IMR-90 (cell line): ENCODE data around the gene TRIM24. TPM values are rescaled to one million over a fixed set of nuclear protein-coding genes. Genes with fewer than 3 reads are reported as not detected.

Source experiments
- ATAC-seq: fragments of 200-7000 bp; cut with Tn5 transposase; 2 replicates; pipeline ENCODE4 v1.9.1; 2020; ENCODE audit warnings: low read depth, mild to moderate bottlenecking, moderate library complexity
- BruUV-seq: library from RNA; stranded (reverse); fragments of 400-500 nt; replicated peaks from 2 replicates; lab custom pipeline; 2021; lab: Mats Ljungman, UMichigan
- CTCF ChIA-PET: fragments of 300-600 bp; formaldehyde crosslinking; extraction: SDS; loops from one replicate; lab custom pipeline; 2021; ENCODE audit warnings: antibody characterized with exemption; lab: Yijun Ruan, JAX
- POLR2A ChIA-PET: fragments of 300-600 bp; sonication (Branson Sonifier 250); formaldehyde crosslinking; loops from one replicate; lab custom pipeline; 2022; ENCODE audit warnings: antibody characterized with exemption; ENCODE audit not compliant: unreplicated experiment; lab: Charles Lee
- DNase-seq: peaks from one replicate; pipeline ENCODE4 v3.0.0; 2013
- H2AFZ ChIP-seq: replicated peaks from 2 replicates; pipeline ENCODE3; 2013; ENCODE audit warnings: low read length, mild to moderate bottlenecking; ENCODE audit not compliant: poor library complexity
- H2AK5ac ChIP-seq: 2 replicates; pipeline ENCODE4 v1.6.1; 2013; ENCODE audit warnings: low read depth, low read length, inconsistent platforms
- H2AK9ac ChIP-seq: replicated peaks from 2 replicates; pipeline ENCODE3; 2013; ENCODE audit warnings: mild to moderate bottlenecking, low read depth, low read length, moderate library complexity; ENCODE audit not compliant: poor library complexity
- H2BK120ac ChIP-seq: 2 replicates; pipeline ENCODE4 v1.6.1; 2013; ENCODE audit warnings: low read depth, low read length, inconsistent platforms
- H2BK15ac ChIP-seq: 3 replicates; pipeline ENCODE4 v1.6.1; 2013; ENCODE audit warnings: low read depth, low read length, inconsistent platforms
- H2BK20ac ChIP-seq: 2 replicates; pipeline ENCODE4 v1.6.1; 2013; ENCODE audit warnings: low read depth, mild to moderate bottlenecking, inconsistent platforms, low read length, moderate library complexity
- H2BK5ac ChIP-seq: 2 replicates; pipeline ENCODE4 v1.6.1; 2013; ENCODE audit warnings: mild to moderate bottlenecking, low read depth, low read length, inconsistent platforms; ENCODE audit not compliant: poor library complexity, severe bottlenecking
- H3K14ac ChIP-seq: replicated peaks from 2 replicates; pipeline ENCODE4 v1.6.1; 2013; ENCODE audit warnings: low read depth, low read length, inconsistent platforms
- H3K18ac ChIP-seq: 2 replicates; pipeline ENCODE4 v1.6.1; 2013; ENCODE audit warnings: low read depth, low read length, control low read depth
- H3K23ac ChIP-seq: 2 replicates; pipeline ENCODE4 v1.6.1; 2013; ENCODE audit warnings: low read depth, low read length, inconsistent platforms
- H3K27ac ChIP-seq: 2 replicates; pipeline ENCODE4 v1.5.1; 2013; ENCODE audit warnings: mild to moderate bottlenecking, control low read depth, low read length; ENCODE audit not compliant: insufficient read depth
- H3K27me3 ChIP-seq: 2 replicates; pipeline ENCODE4 v1.6.1; 2013; ENCODE audit warnings: low read length; ENCODE audit not compliant: control insufficient read depth, insufficient read depth
- H3K36me3 ChIP-seq: 2 replicates; pipeline ENCODE4 v1.6.1; 2013; ENCODE audit warnings: low read length, mixed read lengths; ENCODE audit not compliant: control insufficient read depth, insufficient read depth
- H3K4ac ChIP-seq: 2 replicates; pipeline ENCODE4 v1.6.1; 2013; ENCODE audit warnings: low read depth, low read length, inconsistent platforms
- H3K4me1 ChIP-seq: 2 replicates; pipeline ENCODE4 v1.6.1; 2013; ENCODE audit warnings: low read length, mixed read lengths; ENCODE audit not compliant: control insufficient read depth, insufficient read depth
- H3K4me2 ChIP-seq: 2 replicates; pipeline ENCODE4 v1.6.1; 2013; ENCODE audit warnings: low read depth, mild to moderate bottlenecking, control low read depth, low read length, moderate library complexity
- H3K4me3 ChIP-seq: 2 replicates; pipeline ENCODE4 v1.5.1; 2013; ENCODE audit warnings: low read depth, mild to moderate bottlenecking, control low read depth, low read length, moderate library complexity; ENCODE audit not compliant: insufficient read depth
- H3K56ac ChIP-seq: 2 replicates; pipeline ENCODE4 v1.6.1; 2013; ENCODE audit warnings: low read length, inconsistent platforms; ENCODE audit not compliant: insufficient read depth; ENCODE audit errors: extremely low read depth
- H3K79me1 ChIP-seq, 2 experiments: 2 replicates each; pipeline ENCODE4 v1.6.1; 2013; ENCODE audit warnings: low read length in 2 of 2, inconsistent platforms in 1 of 2, low read depth in 1 of 2
- H3K9ac ChIP-seq: 2 replicates; pipeline ENCODE4 v1.6.1; 2013; ENCODE audit warnings: low read depth, low read length, control low read depth
- H3K9me1 ChIP-seq: 2 replicates; pipeline ENCODE4 v1.6.1; 2013; ENCODE audit warnings: low read length, inconsistent platforms; ENCODE audit not compliant: insufficient read depth
- H3K9me3 ChIP-seq: 2 replicates; pipeline ENCODE4 v1.6.1; 2013; ENCODE audit warnings: low read length; ENCODE audit not compliant: control insufficient read depth, insufficient read depth
- H4K20me1 ChIP-seq: 2 replicates; pipeline ENCODE4 v1.6.1; 2013; ENCODE audit warnings: low read length, inconsistent platforms; ENCODE audit not compliant: insufficient read depth
- H4K5ac ChIP-seq: 2 replicates; pipeline ENCODE4 v1.6.1; 2013; ENCODE audit warnings: mild to moderate bottlenecking, low read depth, low read length, control low read depth
- H4K8ac ChIP-seq, 2 experiments: 2 replicates each; pipeline ENCODE4 v1.6.1; 2013; ENCODE audit warnings: low read depth in 2 of 2, low read length in 2 of 2, control low read depth in 1 of 2, inconsistent platforms in 1 of 2
- H4K91ac ChIP-seq: 2 replicates; pipeline ENCODE4 v1.6.1; 2013; ENCODE audit warnings: low read depth, low read length, inconsistent platforms; ENCODE audit not compliant: insufficient read depth
- CEBPB ChIP-seq: IDR thresholded peaks from 2 replicates; pipeline ENCODE4 v1.6.1; 2012; ENCODE audit warnings: low read depth, low read length, improper control_type of control experiment
- FOS ChIP-seq: fragments of 150-350 bp; IDR thresholded peaks from 2 replicates; pipeline ENCODE4 v1.6.1; 2016; ENCODE audit warnings: low read depth, low read length
- WGBS, 2 experiments: methylation state at CpG; one replicate each; pipeline versions ENCODE4 v1.1.5 to v1.1.7; 2013; ENCODE audit warnings: missing lambda C conversion rate in 2 of 2; ENCODE audit not compliant: insufficient read length in 1 of 2; ENCODE audit errors: extremely low coverage in 2 of 2; 5-methylcytosine and 5-hydroxymethylcytosine counted together
- dilution Hi-C: fragments of 300-500 bp; cut with HindIII; formaldehyde crosslinking; loops from one replicate; pipeline ENCODE4 v1.14.3; 2018; ENCODE audit warnings: low sequenced_read_pairs; ENCODE audit not compliant: unreplicated experiment
- in situ Hi-C: fragments of 300-500 bp; cut with MboI; formaldehyde crosslinking; loops from 3 replicates; pipeline ENCODE4 v1.14.3; 2019; ENCODE audit warnings: low sequenced_read_pairs, inconsistent platforms, mixed read lengths
- intact Hi-C: fragments of 100-400 bp; cut with micrococcal nuclease; formaldehyde crosslinking; loops from 2 replicates; pipeline ENCODE4 v1.10.0; 2022
- polyA plus RNA-seq, 3 experiments: library from polyadenylated mRNA; depleted of rRNA; stranded (reverse); fragments of >200 nt; gene quantifications; 2 replicates each; pipeline ENCODE4 v1.2.3, GENCODE V29; 2012; ENCODE audit warnings: low replicate concordance in 1 of 3
- total RNA-seq: library from RNA; depleted of rRNA; stranded (reverse); fragments of >200 nt; gene quantifications from 2 replicates; pipeline ENCODE4 v1.2.3, GENCODE V29; 2012

The TRIM24 gene
- total and polyA plus RNA-seq, 2 of the 4 experiments (the other 2 are of a cell fraction) = 4.1 to 5.7 TPM

DNA sequence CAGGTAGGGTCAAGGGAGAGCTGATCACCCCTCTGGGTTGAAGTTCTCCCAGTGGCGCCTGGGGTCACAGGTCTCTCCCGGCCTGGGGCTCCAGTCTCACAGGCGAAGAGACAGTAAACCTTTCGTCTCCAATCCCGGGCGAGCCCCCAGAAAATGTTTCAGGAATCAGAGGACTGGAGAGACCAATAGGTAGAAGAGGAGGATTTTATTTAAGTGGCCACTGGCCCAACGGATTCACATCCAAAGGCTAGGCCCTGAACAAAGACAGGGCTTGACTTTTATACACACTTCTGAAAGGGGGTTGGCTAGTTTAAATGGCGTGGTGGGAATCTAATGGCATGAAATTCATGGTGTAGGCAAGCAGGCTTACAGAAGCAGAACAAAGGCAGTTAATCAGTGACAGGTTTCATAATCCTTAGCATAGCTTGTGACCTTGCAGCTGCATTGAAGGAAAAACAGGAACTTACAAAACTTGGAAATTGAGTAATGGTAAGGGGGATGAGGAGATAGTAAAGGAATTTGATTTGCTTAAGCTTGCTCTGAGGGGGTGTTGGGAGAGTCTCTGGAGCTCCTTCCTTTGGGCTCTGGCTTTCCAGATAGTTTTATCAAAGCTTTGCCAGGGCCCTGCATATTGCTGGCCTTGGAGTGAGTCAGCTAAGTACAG lies 105.5 kb downstream of the TRIM24 start:
- Histone ChIP-seq H3K4me1 (no peaks in the 10 kb centered on the region), H2AFZ (no peak overlapping the region), H2AK9ac (no peak overlapping the region), H4K20me1 (no peaks in the 10 kb centered on the region), H3K36me3 (peaks cover 30% of the 10 kb centered on the region), H3K79me1 (no peaks in the 10 kb centered on the region), H3K23ac (no peak overlapping the region), H2AK5ac (no peak overlapping the region), H3K9me1 (no peaks in the 10 kb centered on the region), H3K9me3 (peaks cover 24% of the 10 kb centered on the region), H2BK5ac (no peak overlapping the region), H2BK20ac (no peak overlapping the region), H4K91ac (no peak overlapping the region), H2BK120ac (no peak overlapping the region), H3K4me2 (no peak overlapping the region), H3K9ac (no peak overlapping the region), H2BK15ac (no peak overlapping the region), H4K5ac (no peak overlapping the region; the same call in 1 of the 2 replicates), H3K27me3 (no peaks in the 10 kb centered on the region), H3K18ac (no peak overlapping the region), H3K27ac (peak overlapping the region; percentile 25; the same call in 1 of the 2 replicates), H4K8ac (no peak overlapping the region), H3K56ac (no peak overlapping the region), H3K4ac (no peak overlapping the region), H3K14ac (no peak overlapping the region), H3K4me3 (no peak overlapping the region)
- peak; percentile 75 for ATAC-seq
- TF ChIP-seq FOS = no peak
- TF ChIP-seq CEBPB = 0 out of 2 replicates have a peak, but pooled peaks have one; percentile 11
- peak; percentile 78 for DNase-seq
- no TSS peak for BruUV-seq
- CTCF ChIA-PET = no interaction called here
- POLR2A ChIA-PET = no interaction called here
- WGBS, 2 experiments = 100% methylated on average over 2 of the region's 8 CpGs; no CpG with 5 or more reads in 1 of the 2 experiments
- intact Hi-C loops = no loop called here
- in situ Hi-C loops = no loop called here
- dilution Hi-C loops = no loop called here
